ENCODE data around the gene TMEM63B.

- TF ChIP-seq POLR2A (IDR thresholded peaks at IDR 0.05) (no peak), CTCF (IDR thresholded peaks at IDR 0.05) (no peak)
Measured at GRCh38 chr6:44126320-44127149, 819 bp upstream of the TMEM63B start.

Data from lower leg skin (tissue), 3 donors.